Measurements from ENCODE around the gene BMPER. TPM values are rescaled to one million over a fixed set of nuclear protein-coding genes. Genes with fewer than 3 reads are reported as not detected.

BMPER gene
- total RNA-seq, 1 donor from 2014 or later: 10.2 TPM

- no peak for TF ChIP-seq CTCF (conservative IDR thresholded peaks at IDR 0.05)
- no peak overlapping the region for H3K27ac Mint-ChIP-seq
- no peaks in the 10 kb centered on the region for H3K36me3 Mint-ChIP-seq
Measured at GRCh38 chr7:33968591-33968990, 63.3 kb downstream of the BMPER start.

DNA sequence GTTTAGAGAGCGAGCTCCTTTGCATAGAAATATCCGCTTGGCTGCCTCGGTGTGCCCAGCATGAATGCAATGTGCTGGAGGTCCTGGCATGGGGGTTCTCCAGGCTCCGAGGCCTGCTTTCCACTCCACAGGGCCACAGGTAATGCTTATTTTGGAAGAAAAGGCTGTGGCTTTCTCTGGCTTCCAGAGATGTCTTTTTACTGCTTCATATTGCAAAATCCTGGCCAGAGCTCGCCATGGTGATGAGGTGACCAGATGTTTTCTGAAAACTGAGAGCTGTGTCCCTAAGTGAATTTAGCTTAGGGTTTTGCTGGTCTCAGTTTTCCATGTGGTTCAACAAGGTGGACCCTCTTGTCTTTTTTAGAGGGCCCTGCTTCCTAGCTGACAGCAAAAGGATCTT, 65.2 kb downstream of the BMPER start:
- no peaks in the 10 kb centered on the region for H3K4me1 Mint-ChIP-seq (ENCODE audit: unreplicated experiment)
- H3K9me3 Mint-ChIP-seq: no peaks in the 10 kb centered on the region
- no peak for DNase-seq (ENCODE audit: extremely low spot score, unreplicated experiment)
- no peak overlapping the region for H3K27ac Mint-ChIP-seq
- no peak for TF ChIP-seq CTCF (conservative IDR thresholded peaks at IDR 0.05)
- no peak overlapping the region for H3K4me3 Mint-ChIP-seq
- no peaks in the 10 kb centered on the region for H3K36me3 Mint-ChIP-seq
- no peaks in the 10 kb centered on the region for H3K27me3 Mint-ChIP-seq

More at GRCh38 chr7:33968591-33968990, 63.3 kb downstream of the BMPER start:
- Mint-ChIP-seq H3K4me3 (no peak overlapping the region), H3K27me3 (no peaks in the 10 kb centered on the region), H3K9me3 (no peaks in the 10 kb centered on the region), H3K4me1 (ENCODE audit: unreplicated experiment) (no peaks in the 10 kb centered on the region)
- no peak for DNase-seq (ENCODE audit: extremely low spot score, unreplicated experiment)

DNA sequence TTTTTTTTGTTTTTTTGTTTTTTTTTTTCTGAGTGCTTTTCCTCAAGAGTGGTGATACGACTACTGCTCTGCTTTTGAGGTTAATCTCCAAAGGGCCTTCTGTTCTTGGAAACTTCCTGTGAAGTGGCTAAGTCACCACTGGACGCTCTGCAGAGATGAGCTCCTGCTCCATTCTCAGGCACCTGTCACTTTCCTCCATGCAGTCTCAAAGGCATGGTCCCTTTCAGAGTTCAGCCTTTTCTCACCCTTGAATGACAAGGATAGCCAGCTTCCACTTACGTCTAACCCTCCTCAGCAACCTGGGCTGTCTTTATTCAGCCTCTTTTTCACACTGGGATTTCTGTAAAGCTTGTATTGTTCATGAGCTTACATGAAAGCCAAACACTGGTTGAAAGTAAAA, 65.8 kb downstream of the BMPER start:
- H3K27ac Mint-ChIP-seq: no peak overlapping the region
- no peaks in the 10 kb centered on the region for H3K9me3 Mint-ChIP-seq
- no peak for TF ChIP-seq CTCF (conservative IDR thresholded peaks at IDR 0.05)
- H3K4me3 Mint-ChIP-seq: no peak overlapping the region
- H3K4me1 Mint-ChIP-seq (ENCODE audit: unreplicated experiment): no peaks in the 10 kb centered on the region
- no peaks in the 10 kb centered on the region for H3K27me3 Mint-ChIP-seq
- H3K36me3 Mint-ChIP-seq: no peaks in the 10 kb centered on the region
- no peak for DNase-seq (ENCODE audit: extremely low spot score, unreplicated experiment)

DNA sequence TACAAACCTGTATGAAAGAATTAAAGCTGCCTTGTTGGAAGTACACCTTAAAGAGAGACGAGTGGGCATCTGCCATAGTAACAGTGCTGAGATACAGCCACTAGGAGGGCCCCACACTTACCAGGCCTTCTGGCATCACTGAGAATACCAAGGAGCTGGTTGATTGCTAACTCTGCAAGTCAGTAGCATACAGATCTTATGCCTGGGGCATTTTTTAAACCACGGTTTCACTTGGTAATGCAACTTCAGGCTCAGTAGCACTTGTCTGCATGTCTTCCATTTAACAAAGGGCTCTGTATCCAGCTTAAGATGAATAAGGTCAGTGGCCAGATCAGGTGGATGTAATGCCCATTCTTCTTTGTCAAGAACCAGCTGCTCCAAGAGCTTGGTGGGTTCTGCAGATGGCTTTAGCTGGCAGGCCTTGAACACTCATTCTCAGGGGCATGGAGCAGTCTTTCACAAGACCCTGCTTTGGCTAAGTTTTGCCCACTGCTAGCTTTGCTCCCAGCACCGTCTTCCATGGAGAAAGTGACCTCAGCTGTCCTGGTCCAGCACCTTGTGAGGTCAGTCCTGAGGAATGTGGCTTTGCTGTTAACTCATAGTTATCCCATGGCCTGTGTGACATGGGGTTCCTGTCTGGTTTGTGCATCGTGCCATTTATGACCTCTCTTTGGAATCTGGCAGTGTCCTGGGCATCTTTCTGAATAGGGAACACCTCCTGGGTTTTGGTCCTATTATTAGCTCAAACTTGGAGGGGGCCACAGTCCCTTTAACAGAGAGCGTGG, 68.1 kb downstream of the BMPER start:
- no peak overlapping the region for H3K4me3 Mint-ChIP-seq
- no peak for TF ChIP-seq CTCF (conservative IDR thresholded peaks at IDR 0.05)
- H3K36me3 Mint-ChIP-seq: no peaks in the 10 kb centered on the region
- H3K4me1 Mint-ChIP-seq (ENCODE audit: unreplicated experiment): no peaks in the 10 kb centered on the region
- no peaks in the 10 kb centered on the region for H3K9me3 Mint-ChIP-seq
- DNase-seq (ENCODE audit: extremely low spot score, unreplicated experiment): no peak
- H3K27ac Mint-ChIP-seq: no peak overlapping the region
- no peaks in the 10 kb centered on the region for H3K27me3 Mint-ChIP-seq

GRCh38 chr7:33979300-33979806, 74.0 kb downstream of the BMPER start:
- H3K27me3 Mint-ChIP-seq: peaks cover 3% of the 10 kb centered on the region
- peaks cover 5% of the 10 kb centered on the region for H3K4me1 Mint-ChIP-seq (ENCODE audit: unreplicated experiment)
- H3K4me3 Mint-ChIP-seq: no peak overlapping the region
- no peaks in the 10 kb centered on the region for H3K9me3 Mint-ChIP-seq
- no peaks in the 10 kb centered on the region for H3K36me3 Mint-ChIP-seq
- DNase-seq (ENCODE audit: extremely low spot score, unreplicated experiment): no peak
- no peak overlapping the region for H3K27ac Mint-ChIP-seq
- TF ChIP-seq CTCF (conservative IDR thresholded peaks at IDR 0.05): no peak
